Right kidney (tissue), 1 donor: ENCODE data around the gene UBC.
"Not testable (repeated sequence)": the region's sequence is repeated elsewhere in the genome, so short reads cannot be mapped to it uniquely, and the experiment has no call there.

Experiments
- DNase-seq: peaks from one replicate; pipeline ENCODE4 v3.0.0-alpha.2; 2016

Gene UBC

DNA sequence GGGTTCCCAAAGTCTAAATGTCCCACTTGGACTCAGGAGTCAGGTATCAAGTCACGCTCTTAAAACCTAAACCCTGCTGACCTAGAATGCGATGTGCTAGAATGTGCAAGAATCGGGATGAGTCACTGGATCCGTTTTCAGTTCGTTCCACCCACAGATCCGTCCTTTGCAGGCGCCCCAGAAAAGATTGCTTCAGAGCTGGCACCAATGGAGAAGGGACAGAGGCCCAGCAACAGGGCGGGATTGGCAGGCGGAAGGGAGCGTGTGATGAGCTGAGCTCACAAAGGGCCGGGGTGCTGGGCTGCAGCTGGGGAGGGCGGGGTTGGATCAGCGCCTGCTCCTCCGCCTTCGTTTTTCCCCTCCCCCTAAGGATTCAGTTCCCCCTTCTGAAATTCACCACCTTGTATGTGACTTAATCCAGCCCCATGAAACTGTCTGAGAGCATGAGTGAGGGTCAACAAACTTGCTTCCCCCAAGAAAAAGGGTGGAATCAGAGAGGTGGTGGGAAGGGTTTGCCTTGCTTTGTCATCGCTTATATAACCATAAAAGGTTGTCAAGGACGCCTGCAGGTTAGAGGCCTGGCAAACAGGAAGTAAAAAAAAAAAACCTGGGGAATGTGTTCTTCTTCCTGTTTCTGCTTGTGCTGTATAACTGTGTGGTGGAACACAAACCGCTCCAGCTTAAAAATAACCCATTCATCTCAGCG lies 2.8 kb upstream of the UBC start:
- peak; percentile 96 for DNase-seq

DNA sequence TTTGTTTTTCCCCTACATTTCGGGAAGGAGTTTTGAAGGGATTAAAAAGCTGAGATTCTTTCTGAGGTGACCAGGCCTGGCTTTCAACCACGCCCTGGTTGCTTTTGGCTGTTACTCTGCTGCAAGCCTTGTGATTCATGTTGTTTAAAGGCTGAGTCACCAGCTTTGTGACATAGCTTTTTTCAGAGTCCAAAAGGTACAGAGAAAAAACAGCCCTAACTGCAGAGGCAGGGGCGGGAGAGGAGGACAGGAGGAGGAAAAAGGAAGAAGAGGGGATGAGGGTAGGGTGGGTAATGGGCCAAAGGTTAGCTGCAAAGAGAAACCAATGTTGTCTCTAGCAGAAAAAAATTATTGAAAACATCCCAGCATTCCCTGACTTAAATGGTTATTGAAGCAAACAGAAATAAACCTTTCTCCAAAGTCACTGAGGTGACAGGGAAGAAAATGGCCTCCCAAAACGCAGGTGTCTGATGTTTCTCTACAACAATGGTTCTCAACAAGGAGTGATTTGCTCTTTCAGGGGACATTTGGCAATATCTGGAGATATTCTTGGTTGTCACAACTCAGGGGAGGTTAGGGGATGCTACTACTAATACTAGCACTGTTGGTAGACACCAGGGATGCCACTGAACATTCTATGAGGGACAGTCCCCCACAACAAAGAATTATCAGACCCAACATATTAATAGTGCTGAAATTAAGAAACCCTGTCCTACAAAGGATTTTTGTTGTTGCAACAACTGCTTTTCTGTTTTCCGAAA lies 2.1 kb upstream of the UBC start:
- no peak for DNase-seq

DNA sequence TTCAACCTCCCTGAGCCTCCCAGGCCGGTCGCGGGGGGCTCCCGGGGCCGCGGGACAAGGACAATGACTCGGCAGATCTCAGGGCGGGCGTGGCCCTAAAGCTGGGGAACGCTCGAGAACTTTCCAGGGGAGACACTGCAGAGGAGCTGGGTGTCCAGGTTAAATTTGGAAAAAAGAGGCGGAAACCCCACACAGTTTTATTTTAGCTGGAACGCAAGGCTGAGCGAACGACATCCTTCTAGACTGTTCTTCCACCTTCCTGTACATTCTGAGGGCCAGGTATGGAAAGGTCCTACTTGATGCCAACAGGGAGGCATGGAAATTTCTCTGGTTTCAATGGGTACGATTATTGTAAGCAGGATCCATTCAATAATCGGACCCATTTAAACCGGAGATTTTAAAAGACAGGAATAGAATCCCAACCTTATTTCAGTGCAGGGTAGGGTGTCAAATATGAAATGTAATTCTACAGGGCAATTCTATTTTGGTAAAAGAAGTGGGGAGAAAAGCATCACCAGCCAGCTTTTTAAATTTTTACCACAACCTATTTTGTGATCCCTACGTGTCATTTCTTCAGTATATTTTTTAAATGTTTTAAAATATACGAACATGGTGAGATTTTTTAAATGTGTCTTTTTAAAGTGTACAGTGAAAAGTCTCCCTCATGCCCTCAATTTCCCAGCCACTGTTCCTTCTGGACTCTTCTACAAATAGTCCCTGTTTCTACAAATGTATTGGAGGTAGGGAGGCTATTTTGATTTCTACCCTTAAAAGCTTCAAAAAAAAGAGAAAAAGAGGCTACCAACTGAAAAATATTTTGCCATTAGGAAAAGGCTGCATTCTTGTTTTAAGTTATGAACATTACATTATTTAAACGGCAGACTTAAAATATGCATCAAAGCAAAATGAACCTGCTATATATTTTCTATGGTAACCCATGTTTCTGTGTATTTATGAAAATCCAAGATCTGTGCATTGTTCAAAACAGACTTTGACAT lies 1.1 kb upstream of the UBC start:
- DNase-seq = no peak

DNA sequence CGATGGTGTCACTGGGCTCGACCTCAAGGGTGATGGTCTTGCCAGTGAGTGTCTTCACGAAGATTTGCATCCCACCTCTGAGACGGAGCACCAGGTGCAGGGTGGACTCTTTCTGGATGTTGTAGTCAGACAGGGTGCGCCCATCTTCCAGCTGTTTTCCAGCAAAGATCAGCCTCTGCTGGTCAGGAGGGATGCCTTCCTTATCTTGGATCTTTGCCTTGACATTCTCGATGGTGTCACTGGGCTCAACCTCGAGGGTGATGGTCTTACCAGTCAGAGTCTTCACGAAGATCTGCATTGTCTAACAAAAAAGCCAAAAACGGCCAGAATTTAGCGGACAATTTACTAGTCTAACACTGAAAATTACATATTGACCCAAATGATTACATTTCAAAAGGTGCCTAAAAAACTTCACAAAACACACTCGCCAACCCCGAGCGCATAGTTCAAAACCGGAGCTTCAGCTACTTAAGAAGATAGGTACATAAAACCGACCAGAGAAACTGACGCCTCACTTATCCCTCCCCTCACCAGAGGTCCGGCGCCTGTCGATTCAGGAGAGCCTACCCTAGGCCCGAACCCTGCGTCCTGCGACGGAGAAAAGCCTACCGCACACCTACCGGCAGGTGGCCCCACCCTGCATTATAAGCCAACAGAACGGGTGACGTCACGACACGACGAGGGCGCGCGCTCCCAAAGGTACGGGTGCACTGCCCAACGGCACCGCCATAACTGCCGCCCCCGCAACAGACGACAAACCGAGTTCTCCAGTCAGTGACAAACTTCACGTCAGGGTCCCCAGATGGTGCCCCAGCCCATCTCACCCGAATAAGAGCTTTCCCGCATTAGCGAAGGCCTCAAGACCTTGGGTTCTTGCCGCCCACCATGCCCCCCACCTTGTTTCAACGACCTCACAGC lies 717 bp downstream of the UBC start:
- no peak for DNase-seq

DNA sequence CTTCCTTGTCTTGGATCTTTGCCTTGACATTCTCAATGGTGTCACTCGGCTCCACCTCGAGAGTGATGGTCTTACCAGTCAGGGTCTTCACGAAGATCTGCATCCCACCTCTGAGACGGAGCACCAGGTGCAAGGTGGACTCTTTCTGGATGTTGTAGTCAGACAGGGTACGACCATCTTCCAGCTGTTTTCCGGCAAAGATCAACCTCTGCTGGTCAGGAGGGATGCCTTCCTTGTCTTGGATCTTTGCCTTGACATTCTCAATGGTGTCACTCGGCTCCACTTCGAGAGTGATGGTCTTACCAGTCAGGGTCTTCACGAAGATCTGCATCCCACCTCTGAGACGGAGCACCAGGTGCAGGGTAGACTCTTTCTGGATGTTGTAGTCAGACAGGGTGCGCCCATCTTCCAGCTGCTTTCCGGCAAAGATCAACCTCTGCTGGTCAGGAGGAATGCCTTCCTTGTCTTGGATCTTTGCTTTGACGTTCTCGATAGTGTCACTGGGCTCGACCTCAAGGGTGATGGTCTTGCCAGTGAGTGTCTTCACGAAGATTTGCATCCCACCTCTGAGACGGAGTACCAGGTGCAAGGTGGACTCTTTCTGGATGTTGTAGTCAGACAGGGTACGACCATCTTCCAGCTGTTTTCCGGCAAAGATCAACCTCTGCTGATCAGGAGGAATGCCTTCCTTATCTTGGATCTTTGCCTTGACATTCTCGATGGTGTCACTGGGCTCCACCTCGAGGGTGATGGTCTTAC lies 1.7 kb downstream of the UBC start:
- DNase-seq = not testable (repeated sequence)

DNA sequence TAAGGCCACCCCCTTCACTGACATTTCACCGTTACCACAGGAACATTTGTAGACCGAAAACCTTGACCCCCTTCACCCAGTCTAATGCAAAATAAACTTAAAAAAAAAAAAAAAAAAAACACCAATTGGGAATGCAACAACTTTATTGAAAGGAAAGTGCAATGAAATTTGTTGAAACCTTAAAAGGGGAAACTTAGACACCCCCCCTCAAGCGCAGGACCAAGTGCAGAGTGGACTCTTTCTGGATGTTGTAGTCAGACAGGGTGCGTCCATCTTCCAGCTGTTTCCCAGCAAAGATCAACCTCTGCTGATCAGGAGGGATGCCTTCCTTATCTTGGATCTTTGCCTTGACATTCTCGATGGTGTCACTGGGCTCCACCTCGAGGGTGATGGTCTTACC lies 2.9 kb downstream of the UBC start:
- not testable (repeated sequence) for DNase-seq

DNA sequence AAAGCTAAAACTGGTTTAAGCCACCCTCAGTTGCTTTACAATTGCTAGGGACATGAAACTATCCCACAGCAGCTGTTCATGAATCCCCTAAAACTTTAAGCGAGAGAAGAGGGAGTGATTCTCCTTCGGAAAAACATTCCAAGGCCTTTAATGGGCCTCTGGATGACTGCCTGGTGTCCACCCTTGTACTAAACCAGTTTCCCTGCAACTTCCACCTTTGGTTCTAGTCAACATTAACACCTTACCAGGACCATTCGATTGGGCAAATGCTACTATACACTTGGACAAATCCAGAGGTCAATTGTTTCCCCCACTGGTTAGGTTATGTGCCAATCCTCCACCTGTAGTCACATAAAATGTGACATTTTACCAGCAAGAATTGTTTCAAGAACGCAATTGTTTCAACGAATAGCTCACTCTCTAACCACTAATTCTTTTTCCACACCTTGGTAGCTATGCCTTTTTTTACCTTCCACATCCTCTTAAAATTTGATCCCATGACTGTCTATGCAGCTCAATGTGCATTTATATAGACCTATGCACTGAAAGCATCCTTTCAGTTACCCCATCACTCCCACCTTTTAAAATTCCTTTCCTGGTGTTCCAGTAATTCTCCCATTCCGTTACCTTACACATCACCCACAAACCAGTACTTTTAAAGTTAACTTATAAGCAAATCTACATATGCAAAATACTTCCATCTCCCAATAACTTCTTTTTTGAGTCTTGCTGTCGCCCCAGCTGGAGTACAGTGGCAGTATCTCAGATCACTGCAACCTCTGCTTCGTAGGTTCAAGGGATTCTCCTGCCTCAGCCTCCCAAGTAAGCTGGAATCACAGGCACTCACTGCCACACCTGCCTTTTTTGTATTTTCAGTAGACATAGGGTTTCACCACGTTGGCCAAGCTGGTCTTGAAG lies 3.6 kb downstream of the UBC start:
- DNase-seq = no peak

DNA sequence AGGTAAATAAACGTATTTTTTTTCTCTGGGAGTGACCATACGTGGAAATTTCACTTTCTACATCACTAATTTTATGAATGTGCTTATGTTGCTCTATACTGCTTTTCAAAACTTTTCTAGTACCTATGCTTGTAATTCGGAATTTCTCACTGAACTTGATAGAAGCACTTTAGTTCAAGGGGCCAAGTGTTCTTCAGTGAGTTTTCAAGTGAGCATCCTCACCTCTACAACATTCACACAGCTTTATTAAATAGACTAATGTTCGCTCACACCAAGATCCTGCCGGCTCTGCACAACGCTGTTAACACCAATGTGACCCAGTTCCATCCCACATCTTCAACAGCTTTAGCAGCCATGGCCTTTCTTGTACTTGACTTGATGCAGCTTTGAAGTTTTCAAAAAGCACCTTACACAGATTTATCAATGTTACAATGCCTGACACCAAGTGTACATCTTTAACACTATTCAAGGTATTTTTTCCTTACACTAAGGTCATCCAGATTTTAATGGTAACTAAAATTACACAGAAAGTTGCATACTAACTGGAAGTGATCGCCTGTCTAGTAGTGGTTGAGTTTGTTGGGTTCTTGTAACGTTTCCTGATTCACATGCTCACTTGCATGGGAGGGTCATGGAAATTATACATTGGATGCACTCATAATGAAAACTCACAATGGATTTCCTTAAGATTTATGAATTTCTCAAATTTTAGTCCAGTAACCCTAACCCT lies 4.5 kb downstream of the UBC start:
- DNase-seq = no peak

DNA sequence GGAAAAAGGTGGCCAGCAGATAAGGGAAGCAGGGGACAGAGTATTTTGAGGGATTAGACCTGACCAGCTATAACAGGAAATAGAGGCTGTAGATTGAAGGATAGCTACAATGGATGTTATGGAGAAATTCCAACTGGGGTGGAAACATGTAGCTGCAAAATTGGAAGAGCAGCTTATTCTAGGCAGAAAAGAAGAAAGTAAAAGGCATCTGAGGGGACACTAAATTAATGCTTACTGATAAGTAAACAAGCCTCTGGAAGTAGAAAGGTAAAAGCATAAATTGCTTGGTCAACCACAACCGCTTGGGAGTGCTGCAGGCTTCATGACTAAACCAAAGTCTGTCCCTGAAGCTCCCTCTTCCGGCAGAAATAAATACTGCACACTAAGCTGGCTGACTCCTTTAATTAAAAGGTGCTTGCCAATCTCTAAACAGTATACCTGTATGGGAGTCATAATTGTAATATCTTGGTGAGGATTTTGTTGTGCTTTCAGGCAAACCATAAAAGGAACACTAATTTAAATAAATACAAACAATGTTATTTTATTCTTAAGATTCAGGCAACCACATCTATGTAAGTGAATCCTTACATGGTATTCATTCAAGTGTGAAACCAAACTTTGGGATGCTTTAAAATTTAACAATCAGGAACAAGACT lies 7.7 kb downstream of the UBC start:
- peak; percentile 35 for DNase-seq

DNA sequence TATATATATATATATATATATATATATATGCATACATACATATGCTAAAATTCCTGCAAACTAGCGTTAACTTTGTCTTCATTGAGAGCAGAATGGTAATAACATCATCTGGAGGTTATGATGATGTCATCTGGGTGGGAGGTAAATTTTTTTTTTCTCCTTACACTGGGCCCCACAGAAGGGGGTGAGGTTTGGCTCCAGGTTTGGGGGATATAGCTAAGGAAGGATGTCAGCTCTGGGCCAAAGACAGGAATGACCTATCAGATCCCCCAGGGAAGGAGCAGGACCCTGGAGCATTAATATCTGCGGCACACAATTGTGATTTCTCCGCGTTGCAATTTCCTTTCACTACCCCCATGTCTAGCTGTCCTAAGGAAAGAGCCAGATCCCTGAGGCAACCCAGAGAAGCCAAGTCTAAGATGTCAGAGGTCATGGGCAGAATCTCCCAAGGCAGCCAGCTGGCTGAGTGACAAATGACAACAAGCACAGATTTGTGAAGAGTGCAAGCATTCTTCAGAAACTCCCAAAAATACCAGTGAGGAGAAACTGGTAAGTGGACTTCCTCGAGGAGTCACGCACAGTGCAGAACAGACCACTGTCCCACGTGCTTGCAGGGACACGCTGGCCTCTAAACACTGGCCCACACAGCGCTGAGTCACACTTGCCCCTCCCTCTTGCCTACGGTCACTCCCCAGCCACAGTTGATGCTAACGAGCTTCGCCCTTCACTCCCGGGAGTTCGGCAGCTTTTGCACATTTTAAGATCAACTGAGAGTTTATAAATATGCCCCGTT lies 9.9 kb downstream of the UBC start:
- DNase-seq = peak; percentile 36

DNA sequence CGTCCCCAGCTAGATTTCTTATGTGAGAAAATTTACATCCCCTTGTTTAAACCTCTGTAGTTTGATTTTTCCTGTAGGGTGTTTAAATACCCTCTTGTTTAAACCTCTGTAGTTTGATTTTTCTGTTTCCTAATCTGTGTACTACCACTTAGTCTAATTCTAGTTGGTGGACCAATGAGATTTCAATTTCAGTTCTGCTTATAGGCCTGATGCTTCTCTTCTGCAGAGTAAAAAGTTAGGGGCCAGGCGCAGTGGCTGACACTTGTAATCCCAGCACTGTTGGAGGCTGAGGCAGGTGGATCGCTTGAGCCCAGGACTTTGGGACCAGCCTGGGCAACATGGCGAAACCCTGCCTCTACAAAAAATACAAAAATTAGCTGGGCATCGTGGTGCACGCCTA lies 11.5 kb downstream of the UBC start:
- DNase-seq = no peak

DNA sequence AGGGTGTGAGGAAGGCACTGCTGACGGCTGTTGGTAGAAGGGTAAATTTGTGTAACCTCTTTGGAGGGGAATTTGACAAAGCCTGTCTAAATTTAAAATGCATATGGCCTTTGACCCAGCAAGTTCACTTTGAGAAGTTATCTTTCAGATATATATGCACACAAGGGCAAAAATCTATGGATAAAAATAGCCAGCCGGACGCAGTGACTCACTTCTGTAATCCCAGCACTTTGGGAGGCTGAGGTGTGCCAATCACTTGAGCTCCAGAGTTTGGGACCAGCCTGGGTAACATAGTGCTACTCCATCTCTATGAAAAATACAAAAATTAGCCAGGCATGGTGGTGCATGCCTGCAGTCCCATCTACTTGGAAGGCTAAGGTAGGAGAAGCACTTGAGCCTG lies 13.4 kb downstream of the UBC start:
- no peak for DNase-seq

DNA sequence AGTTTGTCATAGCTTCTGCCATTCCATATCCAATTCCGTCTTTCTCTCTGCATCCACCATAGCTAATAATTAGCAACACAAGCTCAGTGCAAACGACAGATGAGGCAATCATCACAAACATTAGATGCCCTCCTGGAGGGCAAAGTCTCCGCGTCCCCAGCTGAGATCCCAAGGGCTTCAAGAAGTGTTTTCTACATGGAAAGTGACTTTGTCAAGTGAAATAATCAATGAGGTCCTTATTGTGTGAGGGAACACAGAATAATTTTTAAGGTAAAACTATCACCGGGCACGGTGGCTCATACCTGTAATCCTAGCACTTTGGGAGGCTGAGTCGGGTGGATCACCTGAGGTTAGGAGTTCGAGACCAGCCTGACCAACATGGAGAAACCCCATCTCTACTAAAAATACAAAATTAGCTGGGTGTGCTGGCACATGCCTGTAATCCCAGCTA lies 14.1 kb downstream of the UBC start:
- not testable (repeated sequence) for DNase-seq

DNA sequence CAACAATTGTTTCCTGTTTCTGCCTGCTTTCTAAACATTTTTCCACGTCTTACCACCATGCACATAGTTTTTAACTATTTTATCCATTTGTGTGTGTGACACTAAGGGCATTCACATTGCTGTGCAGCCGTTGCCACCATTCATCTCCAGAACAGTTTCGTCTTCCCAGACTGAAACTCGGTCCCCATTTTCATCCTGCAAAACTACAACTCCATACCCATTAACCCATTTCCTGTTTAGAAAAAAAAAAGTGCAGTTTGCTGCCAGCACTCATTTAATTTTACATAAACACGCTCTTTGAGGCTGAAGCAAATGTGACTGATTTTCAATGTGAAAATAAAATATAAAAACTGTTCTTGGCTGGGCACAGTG lies 15.5 kb downstream of the UBC start:
- no peak for DNase-seq

DNA sequence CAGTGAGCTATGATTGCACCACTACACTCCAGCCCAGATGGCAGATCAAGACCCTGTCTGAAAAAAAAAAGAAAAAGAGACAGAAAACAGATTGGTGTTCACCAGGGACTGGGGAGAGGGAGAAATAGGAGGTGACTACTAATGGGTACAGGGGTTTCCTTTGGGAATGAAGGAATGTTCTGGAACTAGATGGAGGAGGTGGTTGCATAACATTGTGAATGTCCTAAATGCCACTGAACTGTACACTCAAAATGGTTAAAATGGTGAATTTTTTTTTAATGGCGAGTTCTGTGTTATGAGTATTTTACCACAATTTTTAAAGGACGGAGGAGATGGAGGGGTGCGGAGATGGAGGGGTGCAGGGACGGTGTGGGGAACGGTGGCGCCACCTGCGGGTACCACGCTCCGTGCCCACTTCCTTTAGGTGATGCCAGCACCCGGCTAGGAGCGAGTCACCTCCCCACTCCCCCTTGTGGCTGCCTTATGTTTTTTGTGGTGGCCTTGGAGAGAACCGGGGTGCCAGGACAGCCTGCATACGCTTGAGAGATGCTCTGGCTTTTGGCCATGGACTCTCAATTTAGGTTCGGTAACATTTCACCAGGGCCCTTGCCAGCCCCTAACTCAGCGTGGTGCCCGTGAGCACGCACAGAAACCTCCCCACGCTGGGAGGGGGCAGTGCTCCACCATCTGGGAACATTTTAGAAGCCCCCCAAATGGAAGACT lies 16.1 kb downstream of the UBC start:
- DNase-seq = no peak

DNA sequence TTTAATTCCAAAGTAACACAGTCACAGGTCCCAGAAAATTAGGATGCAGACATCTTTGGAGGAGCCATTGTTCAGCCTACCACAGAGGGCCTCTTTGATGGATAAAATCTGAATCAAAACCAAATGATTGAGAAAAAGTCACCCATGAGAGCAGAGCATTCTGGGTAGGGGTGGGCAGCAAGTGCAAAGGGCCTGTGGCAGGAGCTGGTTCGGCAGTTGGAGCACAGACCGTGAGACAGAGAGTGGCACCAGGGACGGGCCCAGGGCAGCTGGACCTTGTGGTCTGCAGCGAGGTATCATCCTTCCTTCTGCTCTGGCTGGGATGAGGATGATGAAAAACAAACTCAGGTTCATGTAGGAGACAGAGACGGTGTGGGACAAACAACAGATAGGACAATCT lies 18.0 kb downstream of the UBC start:
- no peak for DNase-seq
